K562 (cell line): ENCODE results near the gene JAKMIP2. TPM values are rescaled to one million over a fixed set of nuclear protein-coding genes. Genes with fewer than 3 reads are reported as not detected.

ENCODE experiments used
- BCOR ChIP-seq: fragments of 450-650 bp; IDR thresholded peaks from 2 replicates; pipeline ENCODE4 v1.6.1; 2016
- SNRNP70 ChIP-seq: fragments of 200-400 bp; formaldehyde crosslinking; optimal IDR thresholded peaks from 2 replicates; pipeline ENCODE3; 2017; ENCODE audit warnings: low read depth, low read length
- XRCC4 ChIP-seq: IDR thresholded peaks from one replicate; pipeline ENCODE4 v1.6.1; 2011; ENCODE audit not compliant: insufficient read depth, insufficient read length; ENCODE audit errors: extremely low read depth
- ZNF384 ChIP-seq: IDR thresholded peaks from 2 replicates; pipeline ENCODE4 v1.6.1; 2012; ENCODE audit warnings: low read depth, low read length, improper control_type of control experiment
- ZNF436 ChIP-seq: fragments of 250-450, 450-650 bp; sonication (Bioruptor Pico); formaldehyde crosslinking; IDR thresholded peaks from 2 replicates; pipeline ENCODE4 v1.7.0; 2020; ENCODE audit warnings: mild to moderate bottlenecking
- polyA plus RNA-seq, 8 experiments: library from polyadenylated mRNA; depleted of rRNA in 4 of 8; stranded (reverse) in 5 of 8; unstranded in 3 of 8; fragments of >200 nt; fragmentation: Nextera tagmentation in 2 of 8; fragmentation: Illumina TruSeq in 1 of 8; extraction: Ambion mirVana in 2 of 8; extraction: Trizol in 1 of 8; gene quantifications; 2 replicates each; pipeline versions ENCODE4 v1.2.1 to v1.2.3, GENCODE V29; 2011 to 2014; ENCODE audit warnings: inconsistent platforms in 1 of 8, missing spikeins in 1 of 8
- total RNA-seq, 7 experiments: library from RNA; depleted of rRNA in 6 of 7; stranded (reverse); fragments of >200 nt in 6 of 7; fragmentation: Illumina TruSeq in 2 of 7; extraction: Trizol in 2 of 7; gene quantifications; 2 replicates each; pipeline versions ENCODE4 v1.2.1 to v1.2.3, GENCODE V29; 2011 to 2021; ENCODE audit warnings: low replicate concordance in 1 of 7
- TF ChIP-seq, protein P1 (sequence below): IDR thresholded peaks from 2 replicates; pipeline ENCODE4 v1.6.1; 2016; ENCODE audit warnings: missing genetic modification characterization, missing compliant biosample characterization
- TF ChIP-seq, protein P2 (sequence below): fragments of 450-650 bp; IDR thresholded peaks from 2 replicates; pipeline ENCODE4 v1.6.1; 2017; ENCODE audit warnings: antibody characterized with exemption
- TF ChIP-seq, protein P3 (sequence below): fragments of 450-650 bp; formaldehyde crosslinking; IDR thresholded peaks from 2 replicates; pipeline ENCODE4 v1.4.0; 2022; ENCODE audit warnings: missing genetic modification characterization

JAKMIP2 gene
- total and polyA plus RNA-seq, 9 of the 15 experiments (the other 6 are each of a cell fraction or from before 2014, with no cell fraction given) = not detected

DNA sequence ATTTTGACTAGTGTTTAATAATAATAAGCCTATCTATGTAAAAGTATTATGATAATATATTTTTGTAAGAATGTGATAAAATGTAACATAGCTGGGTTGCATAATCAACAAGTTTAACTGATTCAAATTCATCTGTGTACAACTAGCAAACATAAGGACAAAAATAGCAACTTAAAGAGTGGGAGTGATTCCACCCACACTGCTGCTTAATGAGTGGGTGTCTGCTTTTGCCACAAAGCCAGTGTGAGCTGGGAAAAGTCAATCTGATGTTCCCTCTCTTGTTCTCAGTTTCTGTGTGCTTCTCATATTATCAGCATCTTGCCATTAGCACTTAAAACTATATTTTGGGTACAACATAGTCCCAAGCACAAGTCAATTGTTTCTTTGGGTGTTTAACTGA lies 161.5 kb downstream of the JAKMIP2 start (continued):
- TF ChIP-seq, protein P1, sequence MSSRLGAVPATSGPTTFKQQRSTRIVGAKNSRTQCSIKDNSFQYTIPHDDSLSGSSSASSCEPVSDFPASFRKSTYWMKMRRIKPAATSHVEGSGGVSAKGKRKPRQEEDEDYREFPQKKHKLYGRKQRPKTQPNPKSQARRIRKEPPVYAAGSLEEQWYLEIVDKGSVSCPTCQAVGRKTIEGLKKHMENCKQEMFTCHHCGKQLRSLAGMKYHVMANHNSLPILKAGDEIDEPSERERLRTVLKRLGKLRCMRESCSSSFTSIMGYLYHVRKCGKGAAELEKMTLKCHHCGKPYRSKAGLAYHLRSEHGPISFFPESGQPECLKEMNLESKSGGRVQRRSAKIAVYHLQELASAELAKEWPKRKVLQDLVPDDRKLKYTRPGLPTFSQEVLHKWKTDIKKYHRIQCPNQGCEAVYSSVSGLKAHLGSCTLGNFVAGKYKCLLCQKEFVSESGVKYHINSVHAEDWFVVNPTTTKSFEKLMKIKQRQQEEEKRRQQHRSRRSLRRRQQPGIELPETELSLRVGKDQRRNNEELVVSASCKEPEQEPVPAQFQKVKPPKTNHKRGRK (tag) = no peak
- TF ChIP-seq, protein P2, sequence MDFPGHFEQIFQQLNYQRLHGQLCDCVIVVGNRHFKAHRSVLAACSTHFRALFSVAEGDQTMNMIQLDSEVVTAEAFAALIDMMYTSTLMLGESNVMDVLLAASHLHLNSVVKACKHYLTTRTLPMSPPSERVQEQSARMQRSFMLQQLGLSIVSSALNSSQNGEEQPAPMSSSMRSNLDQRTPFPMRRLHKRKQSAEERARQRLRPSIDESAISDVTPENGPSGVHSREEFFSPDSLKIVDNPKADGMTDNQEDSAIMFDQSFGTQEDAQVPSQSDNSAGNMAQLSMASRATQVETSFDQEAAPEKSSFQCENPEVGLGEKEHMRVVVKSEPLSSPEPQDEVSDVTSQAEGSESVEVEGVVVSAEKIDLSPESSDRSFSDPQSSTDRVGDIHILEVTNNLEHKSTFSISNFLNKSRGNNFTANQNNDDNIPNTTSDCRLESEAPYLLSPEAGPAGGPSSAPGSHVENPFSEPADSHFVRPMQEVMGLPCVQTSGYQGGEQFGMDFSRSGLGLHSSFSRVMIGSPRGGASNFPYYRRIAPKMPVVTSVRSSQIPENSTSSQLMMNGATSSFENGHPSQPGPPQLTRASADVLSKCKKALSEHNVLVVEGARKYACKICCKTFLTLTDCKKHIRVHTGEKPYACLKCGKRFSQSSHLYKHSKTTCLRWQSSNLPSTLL = no peak
- TF ChIP-seq, protein P3, sequence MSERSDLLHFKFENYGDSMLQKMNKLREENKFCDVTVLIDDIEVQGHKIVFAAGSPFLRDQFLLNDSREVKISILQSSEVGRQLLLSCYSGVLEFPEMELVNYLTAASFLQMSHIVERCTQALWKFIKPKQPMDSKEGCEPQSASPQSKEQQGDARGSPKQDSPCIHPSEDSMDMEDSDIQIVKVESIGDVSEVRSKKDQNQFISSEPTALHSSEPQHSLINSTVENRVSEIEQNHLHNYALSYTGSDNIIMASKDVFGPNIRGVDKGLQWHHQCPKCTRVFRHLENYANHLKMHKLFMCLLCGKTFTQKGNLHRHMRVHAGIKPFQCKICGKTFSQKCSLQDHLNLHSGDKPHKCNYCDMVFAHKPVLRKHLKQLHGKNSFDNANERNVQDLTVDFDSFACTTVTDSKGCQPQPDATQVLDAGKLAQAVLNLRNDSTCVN (CRISPR knock-in tag) = no peak
- no peak for TF ChIP-seq ZNF436 (CRISPR knock-in tag)
- no peak for TF ChIP-seq XRCC4
- TF ChIP-seq SNRNP70 = no peak
- no peak for TF ChIP-seq BCOR
- TF ChIP-seq ZNF384 = no peak
